PC-3 (cell line): ENCODE measurements around the gene MT1B.

Experiments
- CTCF ChIP-seq: fragments of 300-600 bp; sonication (generic); conservative IDR thresholded peaks from 2 replicates; pipeline ENCODE4 v1.5.1; 2017; ENCODE audit warnings: antibody characterized with exemption, low read depth, mild to moderate bottlenecking, low read length
- EZH2 ChIP-seq: fragments of 300-600 bp; sonication (generic); IDR thresholded peaks from one replicate; pipeline ENCODE4 v1.6.1; 2017; ENCODE audit warnings: antibody characterized with exemption, mild to moderate bottlenecking, low read length; ENCODE audit not compliant: unreplicated experiment
- EZH2phosphoT487 ChIP-seq: fragments of 300-600 bp; sonication (generic); IDR thresholded peaks from 2 replicates; pipeline ENCODE4 v1.6.1; 2018; ENCODE audit warnings: mild to moderate bottlenecking, antibody characterized with exemption, low read length, borderline replicate concordance

GRCh38 chr16:56611281-56611833 lies 40.3 kb upstream of the MT1B start:
- TF ChIP-seq CTCF, result no peak
- no peak for TF ChIP-seq EZH2
- no peak for TF ChIP-seq EZH2phosphoT487
